ENCODE measurements around the gene FADS6. TPM values are rescaled to one million over a fixed set of nuclear protein-coding genes. Genes with fewer than 3 reads are reported as not detected.
"Not testable (repeated sequence)": the region's sequence is repeated elsewhere in the genome, so short reads cannot be mapped to it uniquely, and the experiment has no call there.

The FADS6 gene
- total RNA-seq, 1 experiment from 2014 or later: not detected

DNA sequence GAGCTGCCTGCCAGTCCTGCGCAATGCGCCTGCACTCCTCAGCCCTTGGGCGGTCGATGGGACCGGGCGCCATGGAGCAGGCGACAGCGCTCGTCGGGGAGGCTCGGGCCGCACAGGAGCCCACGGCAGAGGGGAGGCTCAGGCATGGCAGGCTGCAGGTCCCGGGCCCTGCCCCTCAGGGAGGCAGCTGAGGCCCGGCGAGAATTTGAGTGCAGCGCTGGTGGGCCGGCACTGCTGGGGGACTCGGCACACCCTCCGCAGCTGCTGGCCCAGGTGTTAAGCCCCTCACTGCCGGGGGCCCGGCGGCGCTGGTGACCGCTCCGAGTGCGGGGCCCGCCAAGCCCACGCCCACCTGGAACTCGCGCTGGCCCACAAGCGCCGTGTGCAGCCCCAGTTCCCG lies 13.6 kb upstream of the FADS6 start:
- H3K4me3 ChIP-seq (ENCODE audit: low read length): no peak overlapping the region
- no peaks in the 10 kb centered on the region for H3K9me2 ChIP-seq (replicated peaks; ENCODE audit: low read length)
- intact Hi-C loops (cut with micrococcal nuclease): no loop called here
- H2AFZ ChIP-seq (ENCODE audit: low read length): no peak overlapping the region
- ChIA-PET POLR2A (ENCODE audit: unreplicated experiment) (no interaction called here), CTCF (no interaction called here)
- H3K9ac ChIP-seq (ENCODE audit: low read length): no peak overlapping the region
- ATAC-seq (no peak), DNase-seq (no peak)
- H3F3A ChIP-seq (ENCODE audit: low read length, unreplicated experiment): no peaks in the 10 kb centered on the region
- H3K4me1 ChIP-seq (ENCODE audit: insufficient read depth, low read length): no peaks in the 10 kb centered on the region
- TF ChIP-seq EZH2phosphoT487 (IDR thresholded peaks at IDR 0.05; ENCODE audit: borderline replicate concordance, low read length) (no peak), EZH2 (IDR thresholded peaks at IDR 0.05; ENCODE audit: low read length, unreplicated experiment) (no peak)
- TF ChIP-seq, protein P1, sequence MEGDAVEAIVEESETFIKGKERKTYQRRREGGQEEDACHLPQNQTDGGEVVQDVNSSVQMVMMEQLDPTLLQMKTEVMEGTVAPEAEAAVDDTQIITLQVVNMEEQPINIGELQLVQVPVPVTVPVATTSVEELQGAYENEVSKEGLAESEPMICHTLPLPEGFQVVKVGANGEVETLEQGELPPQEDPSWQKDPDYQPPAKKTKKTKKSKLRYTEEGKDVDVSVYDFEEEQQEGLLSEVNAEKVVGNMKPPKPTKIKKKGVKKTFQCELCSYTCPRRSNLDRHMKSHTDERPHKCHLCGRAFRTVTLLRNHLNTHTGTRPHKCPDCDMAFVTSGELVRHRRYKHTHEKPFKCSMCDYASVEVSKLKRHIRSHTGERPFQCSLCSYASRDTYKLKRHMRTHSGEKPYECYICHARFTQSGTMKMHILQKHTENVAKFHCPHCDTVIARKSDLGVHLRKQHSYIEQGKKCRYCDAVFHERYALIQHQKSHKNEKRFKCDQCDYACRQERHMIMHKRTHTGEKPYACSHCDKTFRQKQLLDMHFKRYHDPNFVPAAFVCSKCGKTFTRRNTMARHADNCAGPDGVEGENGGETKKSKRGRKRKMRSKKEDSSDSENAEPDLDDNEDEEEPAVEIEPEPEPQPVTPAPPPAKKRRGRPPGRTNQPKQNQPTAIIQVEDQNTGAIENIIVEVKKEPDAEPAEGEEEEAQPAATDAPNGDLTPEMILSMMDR (conservative IDR thresholded peaks at IDR 0.05; ENCODE audit: low read depth, low read length): no peak
- BruUV-seq (replicated peaks): no TSS peak
- no peaks in the 10 kb centered on the region for H3K9me3 ChIP-seq (ENCODE audit: low read length)
- H3K79me2 ChIP-seq (ENCODE audit: low read length): no peaks in the 10 kb centered on the region
- no peak overlapping the region for H3K27ac ChIP-seq (ENCODE audit: low read length)
- H3K4me2 ChIP-seq (ENCODE audit: low read length): no peak overlapping the region
- H3K27me3 ChIP-seq (ENCODE audit: low read length): peaks cover 4% of the 10 kb centered on the region; the same call in 1 of the 2 replicates
- no peaks in the 10 kb centered on the region for H3K36me3 ChIP-seq (ENCODE audit: low read depth, low read length)
- H4K20me1 ChIP-seq (ENCODE audit: low read length): no peaks in the 10 kb centered on the region

DNA sequence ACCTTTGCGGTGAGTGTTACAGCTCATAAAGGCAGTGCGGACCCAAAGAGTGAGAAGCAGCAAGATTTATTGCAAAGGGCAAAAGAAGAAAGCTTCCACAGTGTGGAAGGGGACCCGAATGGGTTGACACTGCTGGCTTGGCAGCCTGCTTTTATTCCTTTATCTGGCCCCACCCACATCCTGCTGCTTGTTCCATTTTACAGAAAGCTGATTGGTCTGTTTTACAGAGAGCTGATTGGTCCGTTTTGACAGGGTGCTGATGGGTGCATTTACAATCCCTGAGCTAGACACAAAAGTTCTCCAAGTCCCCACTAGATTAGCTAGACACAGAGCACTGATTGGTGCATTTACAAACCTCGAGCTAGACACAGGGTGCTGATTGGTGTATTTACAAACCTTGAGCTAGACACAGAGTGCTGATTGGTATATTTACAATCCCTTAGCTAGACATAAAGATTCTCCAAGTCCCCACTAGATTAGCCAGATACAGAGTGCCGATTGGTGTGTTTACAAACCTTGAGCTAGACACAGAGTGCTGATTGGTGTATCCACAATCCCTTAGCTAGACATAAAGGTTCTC lies 12.9 kb upstream of the FADS6 start:
- H3K79me2 ChIP-seq (ENCODE audit: low read length); H4K20me1 ChIP-seq (ENCODE audit: low read length); H3K9me2 ChIP-seq (replicated peaks; ENCODE audit: low read length); CTCF ChIA-PET; H3K36me3 ChIP-seq (ENCODE audit: low read depth, low read length); H3K4me3 ChIP-seq (ENCODE audit: low read length); H3K27me3 ChIP-seq (ENCODE audit: low read length); H3F3A ChIP-seq (ENCODE audit: low read length, unreplicated experiment); H3K4me1 ChIP-seq (ENCODE audit: insufficient read depth, low read length); H3K9ac ChIP-seq (ENCODE audit: low read length); H3K4me2 ChIP-seq (ENCODE audit: low read length); ATAC-seq; intact Hi-C loops (cut with micrococcal nuclease); H2AFZ ChIP-seq (ENCODE audit: low read length); H3K27ac ChIP-seq (ENCODE audit: low read length); BruUV-seq (replicated peaks); H3K9me3 ChIP-seq (ENCODE audit: low read length): not testable (repeated sequence)
- POLR2A ChIA-PET (ENCODE audit: unreplicated experiment): interaction anchor here (0.6 kb wide), 1 partner anchor 573 kb away, joined by 7 read pairs; no protein-coding TSS in a partner anchor
- DNase-seq: peak; percentile 23

DNA sequence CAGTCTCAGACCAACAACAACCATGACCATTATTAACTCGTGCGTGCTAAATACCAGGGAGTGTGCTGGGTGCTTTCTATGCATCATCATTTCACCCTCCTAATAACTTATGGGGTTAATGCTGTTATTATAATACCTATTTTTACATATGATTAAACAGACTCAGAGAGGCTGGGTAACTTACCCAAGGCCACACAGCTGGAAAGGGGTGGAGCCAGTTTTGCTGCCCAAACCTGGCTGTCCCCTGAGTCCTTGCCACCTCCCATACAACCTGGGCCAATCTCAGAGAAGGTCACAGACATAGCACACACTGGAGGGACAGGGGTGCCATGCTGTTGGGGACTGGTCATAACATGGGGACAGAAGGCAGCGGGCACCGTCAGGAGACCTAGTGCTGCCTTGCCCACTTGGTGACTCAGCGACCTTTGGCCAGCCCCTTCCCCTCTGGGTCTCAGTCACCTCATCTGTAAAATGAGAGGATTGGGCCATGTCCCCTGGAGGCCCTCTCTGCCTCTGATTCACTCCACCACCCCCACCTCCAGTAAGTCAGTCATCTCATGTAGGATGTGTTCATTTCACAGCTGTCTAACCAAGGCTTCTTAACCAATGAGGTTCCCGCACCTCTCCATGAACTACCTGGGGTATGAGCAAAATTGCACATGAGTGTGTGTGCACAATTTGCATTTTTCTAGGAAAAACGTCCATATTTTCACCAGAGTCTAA lies 11.4 kb upstream of the FADS6 start:
- Histone ChIP-seq H3K9me3 (ENCODE audit: low read length) (no peaks in the 10 kb centered on the region), H2AFZ (ENCODE audit: low read length) (no peak overlapping the region), H3K27ac (ENCODE audit: low read length) (no peak overlapping the region), H3K4me1 (ENCODE audit: insufficient read depth, low read length) (no peaks in the 10 kb centered on the region), H3K79me2 (ENCODE audit: low read length) (no peaks in the 10 kb centered on the region), H3K4me3 (ENCODE audit: low read length) (no peak overlapping the region), H3K36me3 (ENCODE audit: low read depth, low read length) (no peaks in the 10 kb centered on the region), H3K9me2 (replicated peaks; ENCODE audit: low read length) (no peaks in the 10 kb centered on the region), H4K20me1 (ENCODE audit: low read length) (no peaks in the 10 kb centered on the region), H3F3A (ENCODE audit: low read length, unreplicated experiment) (no peaks in the 10 kb centered on the region), H3K9ac (ENCODE audit: low read length) (no peak overlapping the region), H3K4me2 (ENCODE audit: low read length) (no peak overlapping the region), H3K27me3 (ENCODE audit: low read length) (peaks cover 4% of the 10 kb centered on the region; the same call in 1 of the 2 replicates)
- DNase-seq (no peak), ATAC-seq (no peak)
- no TSS peak for BruUV-seq (replicated peaks)
- POLR2A ChIA-PET (ENCODE audit: unreplicated experiment): interaction anchor here (0.7 kb wide), 1 partner anchor 32 kb away, joined by 3 read pairs; the partner anchor contains the start of gene FDXR
- CTCF ChIA-PET: interaction anchor here (0.7 kb wide), 1 partner anchor 32 kb away, joined by 3 read pairs; no protein-coding TSS in a partner anchor
- intact Hi-C loops (cut with micrococcal nuclease): no loop called here
- TF ChIP-seq EZH2 (IDR thresholded peaks at IDR 0.05; ENCODE audit: low read length, unreplicated experiment) (no peak), EZH2phosphoT487 (IDR thresholded peaks at IDR 0.05; ENCODE audit: borderline replicate concordance, low read length) (no peak)
- TF ChIP-seq, protein P1 (conservative IDR thresholded peaks at IDR 0.05; ENCODE audit: low read depth, low read length): no peak

Measured in PC-3 (cell line).